ENCODE data around the gene CTRL.
A peak's percentile ranks its signal among the peaks of the same experiment; 100 is the strongest.

CTRL gene

DNA sequence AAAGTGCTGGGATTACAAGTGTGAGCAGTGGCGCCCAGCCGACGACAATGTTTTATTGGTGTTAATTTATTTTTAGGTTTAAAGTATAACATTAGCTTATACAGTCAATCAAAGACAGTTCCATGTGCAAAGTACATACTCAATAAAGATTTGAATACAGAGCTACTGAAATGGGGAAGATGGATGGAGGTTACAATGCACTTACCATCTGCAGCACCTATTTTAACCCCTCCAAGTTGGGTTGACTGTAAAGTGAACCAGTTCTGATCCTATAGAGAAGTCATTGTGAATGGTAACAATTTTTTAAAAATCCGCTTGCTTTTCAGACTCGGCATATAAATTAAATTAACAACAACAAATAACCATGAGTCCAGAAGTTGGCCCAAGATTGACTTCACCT lies 39.3 kb downstream of the CTRL start:
- no peak for DNase-seq (ENCODE audit: low read depth in 2 of 2)

DNA sequence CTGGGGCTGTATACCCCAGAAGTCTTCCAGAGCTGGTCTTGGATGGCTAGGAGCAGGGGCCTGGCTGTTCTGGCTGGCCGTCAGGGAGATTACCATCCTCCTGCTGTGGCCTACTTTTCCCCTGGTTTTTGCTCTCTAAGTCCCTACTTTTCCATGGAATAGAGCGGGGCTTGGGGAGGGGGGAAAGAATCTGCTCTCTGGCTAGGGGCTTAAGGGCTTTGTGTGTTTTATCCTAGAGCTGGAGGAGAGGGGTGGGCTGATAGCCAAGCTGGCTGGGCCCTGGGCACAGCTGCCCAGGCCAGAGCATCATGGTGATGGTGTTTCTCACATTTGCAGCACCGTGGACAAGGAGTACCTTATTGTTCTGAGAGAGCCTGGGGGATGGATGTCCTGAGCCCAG lies 43.3 kb downstream of the CTRL start:
- DNase-seq (ENCODE audit: low read depth in 2 of 2) = no peak

DNA sequence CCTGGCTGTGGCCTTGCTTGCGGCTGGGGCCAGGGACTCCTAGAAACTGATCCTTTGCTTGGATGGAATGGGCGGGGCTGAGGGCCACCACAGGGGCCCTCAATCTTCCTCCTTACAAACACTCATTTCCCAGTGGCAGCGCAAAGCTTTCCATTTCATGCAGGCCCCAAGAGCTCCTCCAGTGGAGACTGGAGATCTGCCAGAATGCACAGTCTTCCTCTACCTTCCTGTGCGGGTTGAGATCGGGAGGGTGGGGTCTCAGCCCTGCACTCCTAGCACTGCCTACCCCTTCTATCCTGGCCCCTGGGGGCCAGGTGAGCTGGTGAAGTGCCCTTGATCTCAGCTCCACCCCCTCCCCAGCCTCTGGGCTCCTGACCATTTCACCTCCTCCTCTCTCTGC lies 45.3 kb downstream of the CTRL start:
- no peak for DNase-seq (ENCODE audit: low read depth in 2 of 2)

DNA sequence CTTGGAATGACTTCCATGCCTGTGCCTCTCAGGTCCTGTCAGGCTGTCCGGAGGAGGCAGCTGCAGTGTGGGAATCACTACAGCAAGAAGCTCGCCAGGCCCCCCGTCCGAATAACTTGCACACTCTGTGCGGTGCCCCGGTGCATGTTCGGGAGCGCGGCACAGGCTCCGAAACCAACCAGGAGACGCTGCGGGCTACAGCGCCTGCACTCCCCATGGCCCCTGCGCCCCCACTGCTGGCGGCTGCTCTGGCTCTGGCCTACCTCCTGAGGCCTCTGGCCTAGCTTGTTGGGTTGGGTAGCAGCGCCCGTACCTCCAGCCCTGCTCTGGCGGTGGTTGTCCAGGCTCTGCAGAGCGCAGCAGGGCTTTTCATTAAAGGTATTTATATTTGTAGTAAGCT lies 45.7 kb downstream of the CTRL start:
- DNase-seq (ENCODE audit: low read depth in 2 of 2) = no peak

DNA sequence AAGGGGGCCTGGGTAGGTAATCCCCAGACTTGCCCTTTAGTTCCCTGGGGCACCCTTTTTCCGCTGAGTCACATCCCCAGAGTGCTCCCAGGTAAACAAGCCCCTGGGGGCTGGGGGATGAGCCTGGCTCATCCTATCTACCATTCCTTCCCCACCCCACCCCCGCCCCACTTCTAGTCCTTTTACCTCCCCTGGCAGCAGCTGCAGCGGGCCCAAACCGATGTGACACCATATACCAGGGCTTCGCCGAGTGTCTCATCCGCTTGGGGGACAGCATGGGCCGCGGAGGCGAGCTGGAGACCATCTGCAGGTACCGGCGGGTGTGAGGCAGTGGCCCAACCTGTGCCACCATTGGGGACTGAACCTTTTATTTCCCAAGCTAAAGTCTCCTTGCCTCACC lies 46.1 kb downstream of the CTRL start:
- DNase-seq (ENCODE audit: low read depth in 2 of 2) = no peak

DNA sequence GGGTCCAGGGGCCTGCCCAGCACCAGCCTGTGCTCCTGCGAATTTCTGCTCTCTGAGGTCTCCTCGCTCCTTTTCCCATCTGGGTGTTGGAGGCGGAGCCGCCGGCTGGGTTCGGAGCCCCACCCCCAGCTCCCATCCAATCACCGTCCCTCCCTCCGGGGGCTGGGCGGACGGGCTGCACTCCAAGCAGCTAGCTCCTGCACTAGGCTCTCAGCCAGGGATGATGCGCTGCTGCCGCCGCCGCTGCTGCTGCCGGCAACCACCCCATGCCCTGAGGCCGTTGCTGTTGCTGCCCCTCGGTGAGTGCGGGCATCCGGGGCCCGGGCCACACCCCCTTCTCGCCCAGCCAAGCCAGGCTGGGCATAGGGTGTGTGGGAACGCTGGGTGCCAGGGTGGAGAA lies 47.0 kb downstream of the CTRL start, which contains the start of gene NRN1L:
Gene NRN1L, plus strand, starts transcription at position 202 of the 400 bp plus-strand sequence. Its CDS starts 19 bp downstream, at position 221.
- DNase-seq (ENCODE audit: low read depth in 2 of 2) = no peak

DNA sequence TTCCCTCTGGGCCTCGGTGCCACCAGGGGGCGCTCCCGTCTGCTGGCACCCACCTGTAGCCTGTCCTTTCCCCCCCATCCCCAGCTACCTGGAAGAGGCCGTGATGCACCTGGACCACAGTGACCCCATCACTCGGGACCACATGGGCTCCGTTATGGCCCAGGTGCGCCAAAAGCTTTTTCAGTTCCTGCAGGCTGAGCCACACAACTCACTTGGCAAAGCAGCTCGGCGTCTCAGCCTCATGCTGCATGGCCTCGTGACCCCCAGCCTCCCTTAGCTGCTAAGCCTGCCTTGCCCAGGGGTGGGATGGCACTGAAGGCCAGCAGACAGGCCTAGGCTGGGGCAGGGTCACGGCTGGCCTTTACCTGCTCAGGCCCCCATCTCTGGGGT lies 47.8 kb downstream of the CTRL start:
- peak; percentile 56 to 63 for DNase-seq (ENCODE audit: low read depth in 2 of 2)

DNA sequence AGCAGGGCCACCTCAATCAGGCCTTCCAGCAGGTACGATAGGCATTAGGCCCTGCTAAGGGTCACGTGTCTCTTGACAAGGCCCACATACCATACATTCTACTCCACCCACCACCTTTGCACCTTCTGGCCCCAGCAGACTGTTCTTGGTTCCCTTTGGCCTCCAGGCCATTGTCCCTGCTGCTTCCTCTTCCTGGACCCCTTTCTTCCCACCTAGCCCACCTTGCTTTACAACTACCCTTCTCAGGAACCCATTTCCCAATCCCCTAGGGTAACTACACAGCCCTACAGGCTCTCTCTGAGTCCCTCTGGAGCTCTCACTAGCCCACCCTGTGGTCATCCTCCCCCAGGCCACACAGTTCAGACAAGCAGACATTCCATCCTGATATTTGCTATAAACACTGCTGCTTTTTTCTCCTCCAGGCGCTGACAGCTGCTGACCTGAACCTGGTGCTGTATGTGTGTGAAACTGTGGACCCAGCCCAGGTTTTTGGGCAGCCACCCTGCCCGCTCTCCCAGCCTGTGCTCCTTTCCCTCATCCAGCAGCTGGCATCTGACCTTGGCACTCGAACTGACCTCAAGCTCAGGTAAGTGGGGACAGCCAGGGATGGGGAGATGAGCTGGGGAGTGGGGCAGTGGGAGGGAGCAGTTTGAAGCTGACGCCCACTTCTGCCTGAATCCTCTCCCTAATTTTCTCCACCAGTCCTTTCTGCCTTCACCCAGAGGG lies 48.4 kb downstream of the CTRL start:
- no peak for DNase-seq (ENCODE audit: low read depth in 2 of 2)

DNA sequence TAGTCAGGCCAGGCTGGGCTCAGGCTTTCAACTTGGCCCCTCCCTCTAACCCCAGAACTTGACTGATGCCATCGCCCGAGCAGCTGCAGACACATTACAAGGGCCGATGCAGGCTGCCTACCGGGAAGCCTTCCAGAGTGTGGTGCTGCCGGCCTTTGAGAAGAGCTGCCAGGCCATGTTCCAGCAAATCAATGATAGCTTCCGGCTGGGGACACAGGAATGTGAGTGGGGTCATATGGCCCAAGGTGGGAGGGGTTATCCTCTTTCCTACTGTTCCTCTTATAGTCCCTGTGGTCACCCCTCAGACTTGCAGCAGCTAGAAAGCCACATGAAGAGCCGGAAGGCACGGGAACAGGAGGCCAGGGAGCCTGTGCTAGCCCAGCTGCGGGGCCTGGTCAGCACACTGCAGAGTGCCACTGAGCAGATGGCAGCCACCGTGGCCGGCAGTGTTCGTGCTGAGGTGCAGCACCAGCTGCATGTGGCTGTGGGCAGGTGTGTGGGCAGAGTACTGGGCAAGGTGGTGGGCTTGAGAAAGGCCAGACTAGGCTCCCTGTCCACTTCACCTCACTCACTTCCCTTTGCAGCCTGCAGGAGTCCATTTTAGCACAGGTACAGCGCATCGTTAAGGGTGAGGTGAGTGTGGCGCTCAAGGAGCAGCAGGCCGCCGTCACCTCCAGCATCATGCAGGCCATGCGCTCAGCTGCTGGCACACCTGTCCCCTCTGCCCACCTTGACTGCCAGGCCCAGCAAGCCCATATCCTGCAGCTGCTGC lies 49.1 kb downstream of the CTRL start:
- no peak for DNase-seq (ENCODE audit: low read depth in 2 of 2)

DNA sequence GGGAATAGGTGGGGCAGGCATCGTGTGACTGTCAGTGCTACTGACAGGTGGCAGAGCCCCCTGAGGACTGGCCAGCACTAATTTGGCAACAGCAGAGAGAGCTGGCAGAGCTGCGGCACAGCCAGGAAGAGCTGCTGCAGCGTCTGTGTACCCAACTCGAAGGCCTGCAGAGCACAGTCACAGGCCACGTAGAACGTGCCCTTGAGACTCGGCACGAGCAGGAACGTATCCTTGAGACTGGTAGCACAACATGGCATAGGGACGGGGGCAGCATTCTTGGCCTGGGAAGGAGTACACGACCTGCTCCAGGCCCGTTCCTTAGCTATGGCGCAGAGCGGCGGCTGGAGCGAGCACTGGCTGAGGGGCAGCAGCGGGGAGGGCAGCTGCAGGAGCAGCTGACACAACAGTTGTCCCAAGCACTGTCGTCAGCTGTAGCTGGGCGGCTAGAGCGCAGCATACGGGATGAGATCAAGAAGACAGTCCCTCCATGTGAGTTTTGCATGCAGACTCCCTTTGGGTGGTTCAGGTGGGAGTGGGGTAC lies 50.0 kb downstream of the CTRL start:
- no peak for DNase-seq (ENCODE audit: low read depth in 2 of 2)

DNA sequence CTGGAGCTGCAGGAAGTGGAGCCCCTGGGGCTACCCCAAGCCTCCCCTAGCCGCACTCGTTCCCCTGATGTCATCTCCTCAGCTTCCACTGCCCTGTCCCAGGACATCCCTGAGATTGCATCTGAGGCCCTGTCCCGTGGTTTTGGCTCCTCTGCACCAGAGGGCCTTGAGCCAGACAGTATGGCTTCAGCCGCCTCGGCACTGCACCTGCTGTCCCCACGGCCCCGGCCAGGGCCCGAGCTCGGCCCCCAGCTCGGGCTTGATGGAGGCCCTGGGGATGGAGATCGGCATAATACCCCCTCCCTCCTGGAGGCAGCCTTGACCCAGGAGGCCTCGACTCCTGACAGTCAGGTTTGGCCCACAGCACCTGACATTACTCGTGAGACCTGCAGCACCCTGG lies 51.1 kb downstream of the CTRL start:
- no peak for DNase-seq (ENCODE audit: low read depth in 2 of 2)

DNA sequence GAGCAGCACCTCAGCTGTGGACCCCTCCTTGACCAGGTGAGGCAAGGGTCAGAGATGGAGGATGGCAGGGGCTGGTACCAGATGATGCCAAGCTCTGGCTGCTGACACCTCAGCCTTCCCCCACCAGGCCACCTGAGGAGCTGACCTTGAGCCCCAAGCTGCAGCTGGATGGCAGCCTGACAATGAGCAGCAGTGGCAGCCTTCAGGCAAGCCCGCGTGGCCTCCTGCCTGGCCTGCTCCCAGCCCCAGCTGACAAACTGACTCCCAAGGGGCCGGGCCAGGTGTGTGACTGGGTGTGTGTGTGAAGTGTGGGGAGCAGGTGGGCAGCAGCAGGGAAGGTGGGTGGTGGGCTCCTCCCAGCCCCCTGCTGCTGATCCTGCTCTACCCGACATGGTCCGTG lies 51.7 kb downstream of the CTRL start:
- DNase-seq (ENCODE audit: low read depth in 2 of 2) = no peak
